Endothelial cell (in vitro differentiated cells): ENCODE results near the gene ASPHD1. TPM values are rescaled to one million over a fixed set of nuclear protein-coding genes. Genes with fewer than 3 reads are reported as not detected.

Experiments
- DNase-seq: peaks from one replicate; pipeline ENCODE4 v3.0.0; 2021; ENCODE audit warnings: low spot score
- H3K27ac Mint-ChIP-seq: one replicate; pipeline ENCODE4 v1.8.0; 2021; ENCODE audit warnings: mixed read lengths, inconsistent platforms; ENCODE audit not compliant: unreplicated experiment
- H3K27me3 Mint-ChIP-seq: one replicate; pipeline ENCODE4 v1.8.0; 2021; ENCODE audit warnings: mild to moderate bottlenecking, moderate library complexity, mixed read lengths, inconsistent platforms; ENCODE audit not compliant: unreplicated experiment
- H3K36me3 Mint-ChIP-seq: one replicate; pipeline ENCODE4 v1.8.0; 2021; ENCODE audit warnings: mild to moderate bottlenecking, low read depth, mixed read lengths, inconsistent platforms; ENCODE audit not compliant: unreplicated experiment
- H3K4me1 Mint-ChIP-seq: one replicate; pipeline ENCODE4 v1.8.0; 2021; ENCODE audit warnings: mild to moderate bottlenecking, mixed read lengths, inconsistent platforms; ENCODE audit not compliant: unreplicated experiment
- H3K4me3 Mint-ChIP-seq: one replicate; pipeline ENCODE4 v1.8.0; 2021; ENCODE audit warnings: mild to moderate bottlenecking, mixed read lengths, inconsistent platforms; ENCODE audit not compliant: unreplicated experiment
- H3K9me3 Mint-ChIP-seq: one replicate; pipeline ENCODE4 v1.8.0; 2021; ENCODE audit warnings: mixed read lengths, inconsistent platforms; ENCODE audit not compliant: unreplicated experiment
- CTCF ChIP-seq: fragments of 200-600 bp; sonication (generic); IDR thresholded peaks from one replicate; pipeline ENCODE4 v1.5.0; 2021; ENCODE audit warnings: antibody characterized with exemption; ENCODE audit not compliant: unreplicated experiment
- total RNA-seq: library from RNA; stranded (reverse); fragmentation: NEBNext Ultra II Directional; extraction: Animal tissue kit (Norgen Biotek cat#: 25700); gene quantifications from one replicate; pipeline ENCODE4 v1.2.1, GENCODE V29; 2021; ENCODE audit not compliant: unreplicated experiment

The ASPHD1 gene
- total RNA-seq, 1 donor from 2014 or later, result 3.0 TPM

DNA sequence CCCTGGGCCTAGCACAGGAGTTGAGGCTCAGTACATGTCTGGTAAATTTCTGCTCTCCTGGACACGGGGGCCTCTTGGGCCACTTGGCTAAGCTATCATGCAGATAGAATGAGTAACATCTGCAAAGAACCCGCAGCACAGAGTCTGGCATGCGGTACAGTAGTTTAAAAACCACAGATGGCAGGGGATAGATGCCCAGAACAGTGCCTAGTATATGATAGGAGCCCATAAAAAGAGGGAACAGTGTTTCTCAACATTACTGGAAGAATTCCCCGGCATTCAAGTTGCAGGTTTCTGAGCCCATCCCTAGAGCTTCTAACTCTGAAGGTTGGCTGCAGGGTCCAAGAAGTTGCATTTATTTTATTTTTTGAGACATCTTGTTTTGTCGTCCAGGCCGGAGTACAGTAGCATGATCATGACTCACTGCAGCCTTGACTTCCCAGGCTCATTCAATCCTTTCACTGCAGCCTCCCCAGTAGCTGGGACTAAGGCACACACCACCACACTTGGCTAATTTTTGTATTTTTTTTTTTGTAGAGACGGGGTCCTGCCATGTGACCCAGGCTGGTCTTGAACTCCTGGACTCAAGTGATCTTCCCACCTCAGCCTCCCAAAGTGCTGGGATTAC, 43.0 kb upstream of the ASPHD1 start:
- Mint-ChIP-seq H3K9me3 (no peaks in the 10 kb centered on the region), H3K36me3 (peaks cover 11% of the 10 kb centered on the region), H3K27me3 (peaks cover 10% of the 10 kb centered on the region)

DNA sequence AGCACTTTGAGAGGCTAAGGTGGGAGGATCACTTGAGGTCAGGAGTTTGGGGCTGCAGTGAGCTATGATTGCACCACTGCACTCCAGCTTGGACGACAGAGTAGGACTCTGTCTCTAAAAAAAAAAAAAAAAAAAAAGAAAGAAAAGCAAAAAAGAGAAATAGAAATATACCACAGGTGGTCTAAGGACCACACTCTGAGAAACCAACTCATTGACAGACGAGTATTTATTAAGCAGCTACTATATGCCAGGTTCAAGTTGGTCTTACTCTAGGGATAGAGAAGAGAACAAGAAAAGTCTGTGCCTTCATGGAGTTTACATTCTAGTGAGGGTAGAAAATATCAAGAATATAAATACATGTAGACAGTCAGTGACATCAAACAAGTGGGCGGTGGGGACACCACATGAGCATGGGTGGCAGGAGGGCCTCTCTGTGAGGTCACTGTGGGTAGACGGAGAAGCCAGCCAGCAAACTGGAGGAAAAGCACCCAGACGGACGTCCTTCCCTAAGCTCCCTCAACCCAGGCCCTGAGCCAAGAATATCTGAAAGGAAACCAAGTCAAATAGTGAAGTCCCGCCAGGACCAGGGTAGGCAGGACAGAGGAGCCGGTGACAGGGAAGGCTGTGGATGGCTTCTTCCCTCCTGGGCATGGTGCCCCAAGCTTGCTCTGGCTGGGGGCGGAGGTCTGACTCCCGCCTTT, 42.0 kb upstream of the ASPHD1 start:
- DNase-seq, result no peak
- H3K9me3 Mint-ChIP-seq, result no peaks in the 10 kb centered on the region
- peaks cover 11% of the 10 kb centered on the region for H3K36me3 Mint-ChIP-seq
- peak overlapping the region; percentile 43 for H3K4me3 Mint-ChIP-seq
- no peak overlapping the region for H3K27ac Mint-ChIP-seq
- no peak for TF ChIP-seq CTCF
- peaks cover 16% of the 10 kb centered on the region for H3K4me1 Mint-ChIP-seq
- peaks cover 12% of the 10 kb centered on the region for H3K27me3 Mint-ChIP-seq

More for the DNA sequence above, 43.0 kb upstream of the ASPHD1 start:
- DNase-seq, result no peak
- Mint-ChIP-seq H3K27ac (no peak overlapping the region), H3K4me3 (no peak overlapping the region), H3K4me1 (peaks cover 13% of the 10 kb centered on the region)
- no peak for TF ChIP-seq CTCF

- no peak overlapping the region for H3K27ac Mint-ChIP-seq
- H3K4me1 Mint-ChIP-seq, result peaks cover 16% of the 10 kb centered on the region
- H3K36me3 Mint-ChIP-seq, result peaks cover 11% of the 10 kb centered on the region
- no peaks in the 10 kb centered on the region for H3K9me3 Mint-ChIP-seq
- H3K27me3 Mint-ChIP-seq, result peaks cover 12% of the 10 kb centered on the region
- H3K4me3 Mint-ChIP-seq, result no peak overlapping the region
- no peak for DNase-seq
- no peak for TF ChIP-seq CTCF
These were observed 41.3 kb upstream of the ASPHD1 start for GRCh38 chr16:29858974-29859373.

- no peak overlapping the region for H3K27ac Mint-ChIP-seq
- H3K36me3 Mint-ChIP-seq, result peaks cover 11% of the 10 kb centered on the region
- no peak for DNase-seq
- peaks cover 16% of the 10 kb centered on the region for H3K4me1 Mint-ChIP-seq
- no peaks in the 10 kb centered on the region for H3K9me3 Mint-ChIP-seq
- no peak for TF ChIP-seq CTCF
- H3K4me3 Mint-ChIP-seq, result no peak overlapping the region
- peaks cover 13% of the 10 kb centered on the region for H3K27me3 Mint-ChIP-seq
These were observed 40.1 kb upstream of the ASPHD1 start for GRCh38 chr16:29860218-29860617.

GRCh38 chr16:29862383-29862883, 37.9 kb upstream of the ASPHD1 start:
- H3K27me3 Mint-ChIP-seq, result peaks cover 13% of the 10 kb centered on the region
- TF ChIP-seq CTCF, result no peak
- peak overlapping the region; percentile 97 for H3K4me3 Mint-ChIP-seq
- H3K4me1 Mint-ChIP-seq, result peaks cover 16% of the 10 kb centered on the region
- H3K36me3 Mint-ChIP-seq, result peaks cover 11% of the 10 kb centered on the region
- DNase-seq, result peak; percentile 21
- no peaks in the 10 kb centered on the region for H3K9me3 Mint-ChIP-seq
- peak overlapping the region; percentile 76 for H3K27ac Mint-ChIP-seq
